ENCODE data around the gene PPP2R3C. TPM values are rescaled to one million over a fixed set of nuclear protein-coding genes. Genes with fewer than 3 reads are reported as not detected.

PPP2R3C gene
- total RNA-seq, 1 experiment from 2014 or later = 15.2 TPM

GRCh38 chr14:35149239-35149638 lies 27.4 kb upstream of the PPP2R3C start:
- Histone ChIP-seq H4K20me1 (ENCODE audit: low read length) (no peaks in the 10 kb centered on the region), H3K4me2 (ENCODE audit: low read length) (no peak overlapping the region)
- POLR2A ChIA-PET (ENCODE audit: unreplicated experiment) = interaction anchor here (0.7 kb wide), 1 partner anchor 256 kb away, joined by 3 read pairs; no protein-coding TSS in a partner anchor

DNA sequence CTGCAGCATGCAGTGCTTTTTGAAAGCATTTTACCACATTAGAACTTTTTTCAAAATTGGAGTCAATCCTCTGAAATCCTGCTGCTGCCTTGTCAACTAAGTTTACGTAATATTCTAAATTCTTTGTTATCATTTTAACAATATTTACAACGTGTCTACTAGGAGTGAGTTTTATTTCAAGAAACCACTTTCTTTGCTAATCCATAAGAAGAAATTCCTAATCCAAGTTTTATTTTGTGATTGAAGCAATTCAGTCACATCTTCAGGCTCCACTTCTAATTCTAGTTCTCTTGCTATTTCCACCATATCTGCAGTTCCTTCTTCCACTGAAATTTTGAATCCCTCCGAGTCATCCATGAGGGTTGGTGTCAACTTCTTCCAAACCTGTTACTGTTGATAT lies 25.9 kb upstream of the PPP2R3C start:
- no peak overlapping the region for H2AFZ ChIP-seq (ENCODE audit: low read length)
- peaks cover 8% of the 10 kb centered on the region; the same call in 1 of the 2 replicates for H3K79me2 ChIP-seq (ENCODE audit: low read length)
- peaks cover 10% of the 10 kb centered on the region for H3K4me1 ChIP-seq (ENCODE audit: insufficient read depth, low read length)
- ATAC-seq (no peak), DNase-seq (no peak)
- H3F3A ChIP-seq (ENCODE audit: low read length, unreplicated experiment) = no peaks in the 10 kb centered on the region
- BruUV-seq (replicated peaks) = no TSS peak
- ChIA-PET POLR2A (ENCODE audit: unreplicated experiment) (no interaction called here), CTCF (interaction anchor here (0.6 kb wide), 1 partner anchor 185 kb away, joined by 6 read pairs; no protein-coding TSS in a partner anchor)
- no peak overlapping the region for H3K4me3 ChIP-seq (ENCODE audit: low read length)
- intact Hi-C loops (cut with micrococcal nuclease) = no loop called here
- TF ChIP-seq EZH2phosphoT487 (IDR thresholded peaks at IDR 0.05; ENCODE audit: borderline replicate concordance, low read length) = no peak
- TF ChIP-seq EZH2 (IDR thresholded peaks at IDR 0.05; ENCODE audit: low read length, unreplicated experiment) = no peak
- no peak for TF ChIP-seq CTCF (conservative IDR thresholded peaks at IDR 0.05; ENCODE audit: low read depth, low read length)
- H3K9me3 ChIP-seq (ENCODE audit: low read length) = no peaks in the 10 kb centered on the region
- H3K9me2 ChIP-seq (replicated peaks; ENCODE audit: low read length) = no peaks in the 10 kb centered on the region
- no peak overlapping the region for H3K9ac ChIP-seq (ENCODE audit: low read length)
- H3K27ac ChIP-seq (ENCODE audit: low read length) = no peak overlapping the region
- H4K20me1 ChIP-seq (ENCODE audit: low read length) = no peaks in the 10 kb centered on the region
- H3K4me2 ChIP-seq (ENCODE audit: low read length) = no peak overlapping the region
- 0 out of 2 replicates have a peak, but pooled peaks cover 5% of the 10 kb centered on the region for H3K36me3 ChIP-seq (ENCODE audit: low read depth, low read length)
- H3K27me3 ChIP-seq (ENCODE audit: low read length) = no peaks in the 10 kb centered on the region

More at GRCh38 chr14:35149239-35149638, 27.4 kb upstream of the PPP2R3C start:
- Histone ChIP-seq H3K4me3 (ENCODE audit: low read length) (no peak overlapping the region), H3K36me3 (ENCODE audit: low read depth, low read length) (0 out of 2 replicates have a peak, but pooled peaks cover 5% of the 10 kb centered on the region), H3K79me2 (ENCODE audit: low read length) (peaks cover 8% of the 10 kb centered on the region; the same call in 1 of the 2 replicates), H3K27me3 (ENCODE audit: low read length) (no peaks in the 10 kb centered on the region), H3K9ac (ENCODE audit: low read length) (no peak overlapping the region), H3K9me3 (ENCODE audit: low read length) (no peaks in the 10 kb centered on the region), H3K27ac (ENCODE audit: low read length) (no peak overlapping the region), H3F3A (ENCODE audit: low read length, unreplicated experiment) (no peaks in the 10 kb centered on the region), H3K9me2 (replicated peaks; ENCODE audit: low read length) (no peaks in the 10 kb centered on the region), H3K4me1 (ENCODE audit: insufficient read depth, low read length) (peaks cover 10% of the 10 kb centered on the region), H2AFZ (ENCODE audit: low read length) (no peak overlapping the region)
- ATAC-seq (no peak), DNase-seq (no peak)
- no peak for TF ChIP-seq EZH2 (IDR thresholded peaks at IDR 0.05; ENCODE audit: low read length, unreplicated experiment)
- TF ChIP-seq EZH2phosphoT487 (IDR thresholded peaks at IDR 0.05; ENCODE audit: borderline replicate concordance, low read length) = no peak
- no peak for TF ChIP-seq CTCF (conservative IDR thresholded peaks at IDR 0.05; ENCODE audit: low read depth, low read length)
- no TSS peak for BruUV-seq (replicated peaks)
- intact Hi-C loops (cut with micrococcal nuclease) = no loop called here
- CTCF ChIA-PET = interaction anchor here (0.5 kb wide), 1 partner anchor 391 kb away, joined by 4 read pairs; no protein-coding TSS in a partner anchor

- Histone ChIP-seq H4K20me1 (ENCODE audit: low read length) (no peaks in the 10 kb centered on the region), H3K9me3 (ENCODE audit: low read length) (no peaks in the 10 kb centered on the region), H3K79me2 (ENCODE audit: low read length) (peaks cover 8% of the 10 kb centered on the region; the same call in 1 of the 2 replicates), H2AFZ (ENCODE audit: low read length) (no peak overlapping the region), H3F3A (ENCODE audit: low read length, unreplicated experiment) (no peaks in the 10 kb centered on the region), H3K27ac (ENCODE audit: low read length) (no peak overlapping the region; the same call in 1 of the 2 replicates), H3K9me2 (replicated peaks; ENCODE audit: low read length) (no peaks in the 10 kb centered on the region), H3K4me2 (ENCODE audit: low read length) (no peak overlapping the region), H3K4me3 (ENCODE audit: low read length) (no peak overlapping the region), H3K36me3 (ENCODE audit: low read depth, low read length) (0 out of 2 replicates have a peak, but pooled peaks cover 5% of the 10 kb centered on the region), H3K9ac (ENCODE audit: low read length) (no peak overlapping the region), H3K4me1 (ENCODE audit: insufficient read depth, low read length) (peaks cover 10% of the 10 kb centered on the region), H3K27me3 (ENCODE audit: low read length) (no peaks in the 10 kb centered on the region)
- ATAC-seq (no peak), DNase-seq (no peak)
- intact Hi-C loops (cut with micrococcal nuclease) = no loop called here
- TF ChIP-seq CTCF (conservative IDR thresholded peaks at IDR 0.05; ENCODE audit: low read depth, low read length) (no peak), EZH2 (IDR thresholded peaks at IDR 0.05; ENCODE audit: low read length, unreplicated experiment) (no peak), EZH2phosphoT487 (IDR thresholded peaks at IDR 0.05; ENCODE audit: borderline replicate concordance, low read length) (no peak)
- POLR2A ChIA-PET (ENCODE audit: unreplicated experiment) = no interaction called here
- CTCF ChIA-PET = interaction anchor here (0.6 kb wide), 1 partner anchor 186 kb away, joined by 6 read pairs; no protein-coding TSS in a partner anchor
- no TSS peak for BruUV-seq (replicated peaks)
Observed at GRCh38 chr14:35147186-35147585, 25.4 kb upstream of the PPP2R3C start.
